SH-SY5Y (cell line): ENCODE results near the gene TTC19.

Experiments used
- GATA2 ChIP-seq: IDR thresholded peaks from 2 replicates; pipeline ENCODE4 v1.6.1; 2011; ENCODE audit warnings: mild to moderate bottlenecking, low read depth, low read length
- GATA3 ChIP-seq: IDR thresholded peaks from 2 replicates; pipeline ENCODE4 v1.6.1; 2011; ENCODE audit warnings: low read depth, mild to moderate bottlenecking, low read length, moderate library complexity

- no peak for TF ChIP-seq GATA2
- no peak for TF ChIP-seq GATA3
Measured at GRCh38 chr17:15969463-15969862, 30.2 kb upstream of the TTC19 start.
